Measurements from ENCODE around the gene ZBTB39. TPM values are rescaled to one million over a fixed set of nuclear protein-coding genes. Genes with fewer than 3 reads are reported as not detected.

The ZBTB39 gene
- total RNA-seq, 1 experiment from 2014 or later: 31.2 TPM

- Histone ChIP-seq H3K56ac (ENCODE audit: insufficient read length, low read depth, low read length) (no peak overlapping the region), H2BK12ac (ENCODE audit: insufficient read length, low read depth, low read length) (no peak overlapping the region), H3K79me1 (ENCODE audit: insufficient read depth, low read depth, low read length, poor library complexity, severe bottlenecking) (peaks cover 13% of the 10 kb centered on the region), H4K5ac (ENCODE audit: insufficient read length, low read depth, low read length) (no peak overlapping the region), H2BK15ac (ENCODE audit: low read depth, low read length) (no peak overlapping the region), H2BK20ac (ENCODE audit: low read depth, low read length, poor library complexity, severe bottlenecking) (no peak overlapping the region), H3K27ac (ENCODE audit: insufficient read length, low read depth, low read length) (no peak overlapping the region), H4K8ac (replicated peaks; ENCODE audit: insufficient read length, low read depth, low read length) (no peak overlapping the region), H2AK5ac (ENCODE audit: insufficient read length, low read length) (no peak overlapping the region), H3K4me1 (ENCODE audit: insufficient read depth, low read length) (no peaks in the 10 kb centered on the region), H3K4me2 (ENCODE audit: insufficient read depth, insufficient read length, low read length) (no peak overlapping the region), H3K79me2 (ENCODE audit: insufficient read depth, low read length) (peaks cover 3% of the 10 kb centered on the region), H3K23ac (ENCODE audit: insufficient read length, low read depth, low read length) (no peak overlapping the region), H3K14ac (ENCODE audit: insufficient read depth, low read length) (no peak overlapping the region), H2AFZ (ENCODE audit: low read length) (no peak overlapping the region), H3K4ac (ENCODE audit: low read depth, low read length) (no peak overlapping the region), H3K23me2 (ENCODE audit: insufficient read length, low read depth, low read length, poor library complexity, severe bottlenecking) (no peaks in the 10 kb centered on the region), H3K9me3 (ENCODE audit: control insufficient read depth, low read depth, low read length) (no peaks in the 10 kb centered on the region), H3K9ac (ENCODE audit: extremely low read depth, insufficient read length, low read length) (no peak overlapping the region), H2BK5ac (ENCODE audit: insufficient read length, low read length) (no peak overlapping the region), H3T11ph (ENCODE audit: low read length) (no peak overlapping the region), H4K91ac (ENCODE audit: insufficient read length, low read depth, low read length) (no peak overlapping the region), H3K27me3 (ENCODE audit: insufficient read depth, low read length) (no peaks in the 10 kb centered on the region), H3K18ac (ENCODE audit: insufficient read length, low read depth, low read length) (no peak overlapping the region), H2BK120ac (ENCODE audit: low read depth, low read length, poor library complexity, severe bottlenecking) (no peak overlapping the region), H4K20me1 (ENCODE audit: control insufficient read depth, insufficient read depth, insufficient read length) (no peaks in the 10 kb centered on the region)
- Mint-ChIP-seq H3K36me3 (ENCODE audit: insufficient read depth in 1 of 3, low read depth in 3 of 3) (peaks cover 9 to 40% (median 36%) of the 10 kb centered on the region in 3 experiments), H3K4me3 (no peak overlapping the region), H3K27ac (no peak overlapping the region), H3K4me1 (peaks cover 5 to 7% of the 10 kb centered on the region in 2 experiments), H3K9me3 (no peaks in the 10 kb centered on the region; a peak in 1 of 5 replicates), H3K27me3 (ENCODE audit: low read depth) (no peaks in the 10 kb centered on the region)
- no peak for DNase-seq
- no peak for TF ChIP-seq CTCF (conservative IDR thresholded peaks at IDR 0.05)
- WGBS (ENCODE audit: extremely low coverage, insufficient read length, low lambda C conversion rate): no CpG with 5 or more reads among the region's 12 CpGs
Observed at GRCh38 chr12:56996793-56997545, 9.4 kb downstream of the ZBTB39 start.
